B cell (primary cell): ENCODE results near the gene RPH3AL. TPM values are rescaled to one million over a fixed set of nuclear protein-coding genes. Genes with fewer than 3 reads are reported as not detected.

Source experiments
- ATAC-seq: fragments of 200-7000 bp; cut with Tn5 transposase; one replicate; pipeline ENCODE4 v1.10.0; 2021; ENCODE audit warnings: low read depth, mild to moderate bottlenecking, moderate number of reproducible peaks, moderate library complexity
- CTCF ChIA-PET: fragments of 350-600 bp; sonication (Branson Sonifier 250); formaldehyde crosslinking; loops from one replicate; lab custom pipeline; 2021; ENCODE audit warnings: antibody characterized with exemption, inconsistent platforms; lab: Charles Lee
- POLR2A ChIA-PET: fragments of 350-600 bp; sonication (Branson Sonifier 250); formaldehyde crosslinking; loops from one replicate; lab custom pipeline; 2021; ENCODE audit warnings: antibody characterized with exemption; lab: Charles Lee
- DNase-seq: peaks from one replicate; pipeline ENCODE4 v3.0.0; 2013
- H2AFZ ChIP-seq: 2 replicates; pipeline ENCODE4 v1.6.1; 2012; ENCODE audit warnings: mild to moderate bottlenecking, low read depth, low read length; ENCODE audit not compliant: insufficient read depth, poor library complexity, severe bottlenecking
- H3K27ac ChIP-seq, 2 donors: 1 replicate in 1 of 2; 2 replicates in 1 of 2; pipeline ENCODE4 v1.5.1; 2012 to 2013; ENCODE audit warnings: low read length in 2 of 2, mild to moderate bottlenecking in 2 of 2, moderate library complexity in 1 of 2
- H3K27me3 ChIP-seq, 4 experiments: fragments of 200-600 bp in 1 of 4; sonication (generic) in 1 of 4; replicated peaks in 1 of 4; 1 replicate in 2 of 4; 2 replicates in 2 of 4; pipeline versions ENCODE4 v1.6.1 to v1.7.0; 2013 to 2016; ENCODE audit warnings: low read length in 3 of 4, mild to moderate bottlenecking in 2 of 4, mixed read lengths in 1 of 4, moderate library complexity in 1 of 4; ENCODE audit not compliant: insufficient read depth in 4 of 4, control insufficient read depth in 3 of 4; ENCODE audit errors: control extremely low read depth in 1 of 4
- H3K36me3 ChIP-seq, 2 experiments: replicated peaks in 1 of 2; 1 replicate in 1 of 2; 2 replicates in 1 of 2; pipeline versions ENCODE4 v1.6.1 to v1.7.1; 2013; ENCODE audit warnings: low read length in 1 of 2; ENCODE audit not compliant: insufficient read depth in 2 of 2, control insufficient read depth in 1 of 2; ENCODE audit errors: control extremely low read depth in 1 of 2, extremely low read depth in 1 of 2
- H3K4me1 ChIP-seq, 2 donors: fragments of 200-600 bp in 1 of 2; sonication (generic) in 1 of 2; 1 replicate in 1 of 2; 2 replicates in 1 of 2; pipeline versions ENCODE4 v1.5.1 to v1.6.1; 2013 to 2017; ENCODE audit warnings: low read length in 2 of 2; ENCODE audit not compliant: control insufficient read depth in 2 of 2, insufficient read depth in 2 of 2
- H3K4me2 ChIP-seq: replicated peaks from 2 replicates; pipeline ENCODE3; 2012; ENCODE audit warnings: mild to moderate bottlenecking, low read depth, low read length; ENCODE audit not compliant: poor library complexity, severe bottlenecking
- H3K4me3 ChIP-seq, 5 experiments: fragments of 200-600 bp in 1 of 5; sonication (generic) in 1 of 5; 1 replicate in 3 of 5; 2 replicates in 2 of 5; pipeline versions ENCODE4 v1.5.1 to v1.7.0; 2011 to 2016; ENCODE audit warnings: low read length in 4 of 5, mild to moderate bottlenecking in 4 of 5, low read depth in 2 of 5, control low read depth in 1 of 5, moderate library complexity in 1 of 5; ENCODE audit not compliant: insufficient read depth in 1 of 5; ENCODE audit errors: control extremely low read depth in 1 of 5, extremely low read depth in 1 of 5
- H3K79me2 ChIP-seq: fragments of 200-600 bp; sonication (generic); one replicate; pipeline ENCODE4 v1.6.0; 2016; ENCODE audit warnings: low read length; ENCODE audit not compliant: control insufficient read depth, insufficient read depth
- H3K9ac ChIP-seq: fragments of 200-600 bp; sonication (generic); 2 replicates; pipeline ENCODE4 v1.6.1; 2017; ENCODE audit warnings: mild to moderate bottlenecking, low read length, moderate library complexity
- H3K9me3 ChIP-seq, 3 donors: one replicate each; pipeline versions ENCODE4 v1.6.1 to v1.7.1; 2013; ENCODE audit warnings: low read length in 2 of 3; ENCODE audit not compliant: control insufficient read depth in 2 of 3, insufficient read depth in 1 of 3; ENCODE audit errors: control extremely low read depth in 1 of 3
- H4K20me1 ChIP-seq: 2 replicates; pipeline ENCODE4 v1.6.0; 2012; ENCODE audit warnings: mild to moderate bottlenecking, low read length; ENCODE audit not compliant: insufficient read depth, control insufficient read depth, poor library complexity, severe bottlenecking
- H3K27ac Mint-ChIP-seq: one replicate; pipeline ENCODE4 v1.8.0; 2021; ENCODE audit warnings: mixed read lengths
- H3K27me3 Mint-ChIP-seq: one replicate; pipeline ENCODE4 v1.8.0; 2021; ENCODE audit warnings: mixed read lengths
- H3K4me1 Mint-ChIP-seq: one replicate; pipeline ENCODE4 v1.8.0; 2021; ENCODE audit warnings: mixed read lengths
- H3K4me3 Mint-ChIP-seq: one replicate; pipeline ENCODE4 v1.8.0; 2021; ENCODE audit warnings: mixed read lengths
- H3K9me3 Mint-ChIP-seq: one replicate; pipeline ENCODE4 v1.8.0; 2022; ENCODE audit warnings: mixed read lengths; ENCODE audit not compliant: insufficient read depth
- CTCF ChIP-seq: fragments of 200-600 bp; IDR thresholded peaks from one replicate; pipeline ENCODE4 v1.8.0; 2022; ENCODE audit warnings: antibody characterized with exemption, mild to moderate bottlenecking
- EZH2 ChIP-seq: IDR thresholded peaks from 2 replicates; pipeline ENCODE4 v1.6.1; 2012; ENCODE audit warnings: borderline replicate concordance, low read depth, mild to moderate bottlenecking, moderate library complexity, low read length; ENCODE audit not compliant: insufficient read depth, poor library complexity, severe bottlenecking
- WGBS: methylation state at CpG from one replicate; pipeline ENCODE4 v1.1.5; 2013; ENCODE audit warnings: missing lambda C conversion rate; ENCODE audit not compliant: insufficient coverage; 5-methylcytosine and 5-hydroxymethylcytosine counted together
- intact Hi-C: fragments of 100-400 bp; cut with micrococcal nuclease; formaldehyde crosslinking; loops from one replicate; pipeline ENCODE4 v1.10.0; 2022
- polyA plus RNA-seq: library from polyadenylated mRNA; depleted of rRNA; stranded (reverse); fragments of >200 nt; gene quantifications from 2 replicates; pipeline ENCODE4 v1.2.3, GENCODE V29; 2012
- total RNA-seq, 2 donors: library from RNA; stranded (reverse); fragments of 120-200 nt in 1 of 2; gene quantifications; 1 replicate in 1 of 2; 2 replicates in 1 of 2; pipeline versions ENCODE4 v1.2.3 to v1.2.4, GENCODE V29; 2013 to 2022

RPH3AL gene
- total and polyA plus RNA-seq, 2 donors (not counting 1 experiment from before 2014, with no cell fraction given) = 10.8 to 13.3 TPM

GRCh38 chr17:179066-179432, 173.6 kb downstream of the RPH3AL start:
- H3K4me3 Mint-ChIP-seq = no peak overlapping the region
- TF ChIP-seq EZH2 = no peak
- TF ChIP-seq CTCF = no peak
- H3K4me1 Mint-ChIP-seq = peaks cover 5% of the 10 kb centered on the region
- ChIA-PET CTCF (no interaction called here), POLR2A (no interaction called here)
- H3K36me3 ChIP-seq = no peaks in the 10 kb centered on the region
- H3K9me3 ChIP-seq = no peaks in the 10 kb centered on the region
- H4K20me1 ChIP-seq = no peaks in the 10 kb centered on the region
- H3K4me2 ChIP-seq = no peak overlapping the region
- no peaks in the 10 kb centered on the region for H3K4me1 ChIP-seq
- H2AFZ ChIP-seq = no peak overlapping the region
- WGBS = 90% methylated on average over 5 of the region's 5 CpGs
- no peak overlapping the region for H3K9ac ChIP-seq
- H3K9me3 Mint-ChIP-seq = no peaks in the 10 kb centered on the region
- DNase-seq (no peak), ATAC-seq (no peak)
- no peak overlapping the region for H3K4me3 ChIP-seq
- H3K27ac ChIP-seq = no peak overlapping the region
- H3K27ac Mint-ChIP-seq = no peak overlapping the region
- H3K79me2 ChIP-seq = no peaks in the 10 kb centered on the region
- intact Hi-C loops = no loop called here
- peaks cover 37% of the 10 kb centered on the region for H3K27me3 Mint-ChIP-seq
- peaks cover 0 to 39% (median 7%) of the 10 kb centered on the region in 4 experiments for H3K27me3 ChIP-seq

- no peak for ATAC-seq
- Mint-ChIP-seq H3K27ac (no peak overlapping the region), H3K4me1 (peaks cover 5% of the 10 kb centered on the region), H3K4me3 (no peak overlapping the region), H3K9me3 (no peaks in the 10 kb centered on the region), H3K27me3 (peaks cover 32% of the 10 kb centered on the region)
- no peak overlapping the region for H2AFZ ChIP-seq
- no peak overlapping the region for H3K4me3 ChIP-seq
- H3K36me3 ChIP-seq = no peaks in the 10 kb centered on the region
- ChIA-PET POLR2A (no interaction called here), CTCF (no interaction called here)
- no peak overlapping the region for H3K9ac ChIP-seq
- DNase-seq = no peak
- H3K4me2 ChIP-seq = no peak overlapping the region
- no peaks in the 10 kb centered on the region for H4K20me1 ChIP-seq
- intact Hi-C loops = no loop called here
- TF ChIP-seq EZH2 (no peak), CTCF (no peak)
- WGBS = 88% methylated on average over 7 of the region's 12 CpGs
- H3K9me3 ChIP-seq = no peaks in the 10 kb centered on the region
- no peak overlapping the region for H3K27ac ChIP-seq
- no peaks in the 10 kb centered on the region for H3K4me1 ChIP-seq
- peaks cover 0 to 37% (median 7%) of the 10 kb centered on the region in 4 experiments for H3K27me3 ChIP-seq
- H3K79me2 ChIP-seq = no peaks in the 10 kb centered on the region
Observed at GRCh38 chr17:178292-179065, 174.1 kb downstream of the RPH3AL start.
